Thyroid gland (tissue), 4 donors: ENCODE results near the gene CRLF1.

ENCODE experiments used
- CTCF ChIP-seq, 6 experiments: fragments of 200-600 bp in 3 of 6; fragments of 450-650 bp in 3 of 6; sonication (generic) in 3 of 6; IDR thresholded peaks; one replicate each; pipeline ENCODE4 v1.5.1; 2016 to 2019; ENCODE audit warnings: antibody characterized with exemption in 6 of 6, mild to moderate bottlenecking in 2 of 6, inconsistent platforms in 1 of 6, moderate library complexity in 1 of 6
- POLR2A ChIP-seq, 2 donors: fragments of 450-650 bp; IDR thresholded peaks; one replicate each; pipeline ENCODE4 v1.6.1; 2017; ENCODE audit warnings: antibody characterized with exemption in 2 of 2, mild to moderate bottlenecking in 2 of 2, moderate library complexity in 1 of 2

GRCh38 chr19:18589380-18590272 is 17.0 kb downstream of the CRLF1 start:
- TF ChIP-seq CTCF (IDR thresholded peaks at IDR 0.05) (peak in 3 of 6 experiments; percentile 19 to 36 (median 30)), POLR2A (IDR thresholded peaks at IDR 0.05) (no peak)
